ENCODE results near the gene SYT8.
"Not testable (repeated sequence)": the region's sequence is repeated elsewhere in the genome, so short reads cannot be mapped to it uniquely, and the experiment has no call there.

GRCh38 chr11:1873813-1874150, 39.0 kb downstream of the SYT8 start:
- TF ChIP-seq EZH2 (IDR thresholded peaks at IDR 0.05; ENCODE audit: borderline replicate concordance, insufficient read depth, low read length, poor library complexity, severe bottlenecking); CTCF (IDR thresholded peaks at IDR 0.05; ENCODE audit: poor library complexity, severe bottlenecking); EP300 (conservative IDR thresholded peaks at IDR 0.05; ENCODE audit: poor library complexity, severe bottlenecking); POLR2AphosphoS5 (IDR thresholded peaks at IDR 0.05): not testable (repeated sequence)

Data from neural cell (in vitro differentiated cells).